H1 (cell line): ENCODE measurements around the gene NCK1. TPM values are rescaled to one million over a fixed set of nuclear protein-coding genes. Genes with fewer than 3 reads are reported as not detected.

Source experiments
- CTCF ChIA-PET: fragments of 300-600 bp; sonication (Branson Sonifier 250); formaldehyde crosslinking; loops from one replicate; lab custom pipeline; 2021; ENCODE audit not compliant: partially characterized antibody; lab: Charles Lee
- POLR2A ChIA-PET: fragments of 300-600 bp; sonication (Branson Sonifier 250); formaldehyde crosslinking; loops from one replicate; lab custom pipeline; 2021; ENCODE audit warnings: inconsistent platforms; ENCODE audit not compliant: partially characterized antibody; lab: Charles Lee
- DNase-seq, 2 experiments: peaks; one replicate each; pipeline versions ENCODE4 v3.0.0 to v3.0.0-alpha.2; 2010 to 2022; ENCODE audit warnings: low spot score in 2 of 2, low read depth in 1 of 2, mixed read lengths in 1 of 2
- FAIRE-seq: peaks from 2 replicates; lab custom pipeline; 2011; peaks lifted over from hg19 to GRCh38; lab: Jason Lieb, UNC
- H2AFZ ChIP-seq: 2 replicates; pipeline ENCODE4 v1.8.1; 2012; ENCODE audit warnings: low read length, inconsistent platforms
- H2AK5ac ChIP-seq: 2 replicates; pipeline ENCODE4 v1.6.1; 2013; ENCODE audit warnings: low read depth, low read length
- H2BK120ac ChIP-seq: replicated peaks from 2 replicates; pipeline ENCODE3; 2013; ENCODE audit warnings: low read depth, low read length, inconsistent platforms
- H2BK12ac ChIP-seq: 2 replicates; pipeline ENCODE4 v1.6.1; 2013; ENCODE audit warnings: low read depth, low read length
- H2BK15ac ChIP-seq: 2 replicates; pipeline ENCODE4 v1.6.1; 2013; ENCODE audit warnings: low read length
- H2BK20ac ChIP-seq: 2 replicates; pipeline ENCODE4 v1.6.1; 2013; ENCODE audit warnings: low read length
- H2BK5ac ChIP-seq: 2 replicates; pipeline ENCODE4 v1.6.1; 2013; ENCODE audit warnings: low read depth, low read length
- H3K14ac ChIP-seq: 2 replicates; pipeline ENCODE4 v1.6.1; 2013; ENCODE audit warnings: inconsistent platforms; ENCODE audit not compliant: insufficient read length
- H3K18ac ChIP-seq: 2 replicates; pipeline ENCODE4 v1.6.1; 2013; ENCODE audit warnings: low read length; ENCODE audit errors: extremely low read depth
- H3K23ac ChIP-seq: 2 replicates; pipeline ENCODE4 v1.6.1; 2013; ENCODE audit warnings: inconsistent platforms; ENCODE audit not compliant: insufficient read length
- H3K23me2 ChIP-seq: 2 replicates; pipeline ENCODE4 v1.6.1; 2013; ENCODE audit warnings: low read depth, low read length
- H3K27ac ChIP-seq: 2 replicates; pipeline ENCODE4 v1.6.1; 2011; ENCODE audit warnings: low read depth, low read length, inconsistent platforms
- H3K27me3 ChIP-seq, 4 experiments: replicated peaks in 1 of 4; 1 replicate in 1 of 4; 2 replicates in 3 of 4; pipeline versions ENCODE4 v1.6.1 to v1.8.1; 2011 to 2013; ENCODE audit warnings: low read length in 3 of 4, mild to moderate bottlenecking in 3 of 4, inconsistent platforms in 2 of 4, mixed read lengths in 2 of 4, moderate library complexity in 1 of 4; ENCODE audit not compliant: control insufficient read depth in 3 of 4, insufficient read depth in 3 of 4; ENCODE audit errors: extremely low read depth in 1 of 4
- H3K36me3 ChIP-seq, 4 experiments: 2 replicates each; pipeline versions ENCODE4 v1.6.1 to v1.8.1; 2011 to 2013; ENCODE audit warnings: mild to moderate bottlenecking in 4 of 4, low read length in 3 of 4, moderate library complexity in 2 of 4, control low read depth in 1 of 4, inconsistent platforms in 1 of 4; ENCODE audit not compliant: insufficient read depth in 4 of 4, control insufficient read depth in 2 of 4
- H3K4ac ChIP-seq: replicated peaks from 2 replicates; pipeline ENCODE3; 2013; ENCODE audit warnings: low read length, low read depth, mixed read lengths, inconsistent platforms; ENCODE audit not compliant: insufficient read length
- H3K4me1 ChIP-seq, 4 experiments: replicated peaks in 1 of 4; 1 replicate in 1 of 4; 2 replicates in 3 of 4; pipeline versions ENCODE4 v1.6.1 to v1.8.1; 2011 to 2013; ENCODE audit warnings: low read length in 3 of 4, inconsistent platforms in 2 of 4, mixed read lengths in 1 of 4; ENCODE audit not compliant: insufficient read depth in 4 of 4, control insufficient read depth in 3 of 4
- H3K4me2 ChIP-seq, 2 experiments: 2 replicates each; pipeline versions ENCODE4 v1.6.1 to v1.8.1; 2011 to 2013; ENCODE audit warnings: low read depth in 2 of 2, low read length in 2 of 2, control low read depth in 1 of 2, inconsistent platforms in 1 of 2, mild to moderate bottlenecking in 1 of 2; ENCODE audit not compliant: insufficient read depth in 1 of 2
- H3K4me3 ChIP-seq, 4 experiments: fragments of 200-600, 300-600 bp in 1 of 4; sonication (generic), shearing (Covaris generic), sonication (Bioruptor Twin) in 1 of 4; 2 replicates each; pipeline versions ENCODE4 v1.5.1 to v1.8.1; 2011 to 2016; ENCODE audit warnings: low read length in 4 of 4, low read depth in 3 of 4, control low read depth in 2 of 4, inconsistent platforms in 2 of 4, mild to moderate bottlenecking in 2 of 4, mixed read lengths in 1 of 4, moderate library complexity in 1 of 4; ENCODE audit not compliant: insufficient read depth in 2 of 4; ENCODE audit errors: extremely low read depth in 1 of 4
- H3K56ac ChIP-seq: replicated peaks from 2 replicates; pipeline ENCODE3; 2013; ENCODE audit warnings: low read depth, mild to moderate bottlenecking, mixed read lengths, low read length, inconsistent platforms; ENCODE audit not compliant: insufficient read length
- H3K79me1 ChIP-seq: 2 replicates; pipeline ENCODE4 v1.6.1; 2013; ENCODE audit warnings: low read depth, low read length, control low read depth
- H3K79me2 ChIP-seq, 2 experiments: 2 replicates each; pipeline versions ENCODE4 v1.6.1 to v1.8.1; 2012 to 2013; ENCODE audit warnings: low read length in 2 of 2, mild to moderate bottlenecking in 2 of 2, inconsistent platforms in 1 of 2; ENCODE audit not compliant: insufficient read depth in 2 of 2, control insufficient read depth in 1 of 2
- H3K9ac ChIP-seq, 4 experiments: replicated peaks in 1 of 4; 1 replicate in 1 of 4; 2 replicates in 3 of 4; pipeline versions ENCODE4 v1.6.1 to v1.8.1; 2011 to 2013; ENCODE audit warnings: low read depth in 3 of 4, low read length in 3 of 4, control low read depth in 2 of 4, mild to moderate bottlenecking in 2 of 4, moderate library complexity in 2 of 4, inconsistent platforms in 1 of 4; ENCODE audit errors: extremely low read depth in 1 of 4
- H3K9me3 ChIP-seq, 2 experiments: 2 replicates each; pipeline versions ENCODE4 v1.6.1 to v1.8.1; 2012 to 2013; ENCODE audit warnings: mild to moderate bottlenecking in 2 of 2, moderate library complexity in 2 of 2, control low read depth in 1 of 2, inconsistent platforms in 1 of 2, low read depth in 1 of 2, low read length in 1 of 2, mixed read lengths in 1 of 2; ENCODE audit not compliant: insufficient read depth in 2 of 2
- H4K20me1 ChIP-seq, 2 experiments: replicated peaks in 1 of 2; 2 replicates each; pipeline versions ENCODE3 to v1.8.1; 2011 to 2013; ENCODE audit warnings: inconsistent platforms in 2 of 2, low read length in 2 of 2, mild to moderate bottlenecking in 1 of 2; ENCODE audit not compliant: insufficient read depth in 2 of 2, control insufficient read depth in 1 of 2
- H4K5ac ChIP-seq: 2 replicates; pipeline ENCODE4 v1.6.1; 2013; ENCODE audit warnings: low read length, low read depth, mixed read lengths, inconsistent platforms; ENCODE audit not compliant: insufficient read length
- H4K8ac ChIP-seq: 2 replicates; pipeline ENCODE4 v1.8.0; 2013; ENCODE audit warnings: mild to moderate bottlenecking, moderate library complexity, low read length, inconsistent platforms; ENCODE audit not compliant: insufficient read depth; ENCODE audit errors: extremely low read depth
- H4K91ac ChIP-seq: replicated peaks from 2 replicates; pipeline ENCODE3; 2013; ENCODE audit warnings: low read length, mixed read lengths, inconsistent platforms; ENCODE audit not compliant: insufficient read length
- CREB1 ChIP-seq: IDR thresholded peaks from 2 replicates; pipeline ENCODE4 v1.6.1; 2012; ENCODE audit warnings: inconsistent platforms
- NANOG ChIP-seq: IDR thresholded peaks from 2 replicates; pipeline ENCODE4 v1.6.1; 2011; ENCODE audit warnings: low read length, low read depth, mild to moderate bottlenecking, inconsistent platforms; ENCODE audit not compliant: insufficient read depth, poor library complexity, severe bottlenecking
- POLR2A ChIP-seq, 2 experiments: IDR thresholded peaks; 1 replicate in 1 of 2; 2 replicates in 1 of 2; pipeline ENCODE4 v1.6.1; 2011; ENCODE audit warnings: low read depth in 2 of 2, low read length in 2 of 2, mild to moderate bottlenecking in 2 of 2; ENCODE audit errors: control extremely low read depth in 1 of 2
- SUZ12 ChIP-seq: fragments of 200-600 bp; sonication (generic); IDR thresholded peaks from 2 replicates; pipeline ENCODE4 v1.6.1; 2012; ENCODE audit warnings: mild to moderate bottlenecking, inconsistent platforms, low read length, moderate library complexity, mixed read lengths
- WGBS, 2 experiments: shearing (Covaris generic) in 1 of 2; methylation state at CpG; one replicate each; pipeline versions ENCODE4 v1.1.6 to v1.1.7; 2013 to 2015; ENCODE audit warnings: low lambda C conversion rate in 2 of 2, mixed read lengths in 2 of 2, inconsistent platforms in 1 of 2, low coverage in 1 of 2, missing lambda C conversion rate in 1 of 2; ENCODE audit not compliant: insufficient replicate concordance in 2 of 2, insufficient coverage in 1 of 2, insufficient read length in 1 of 2; ENCODE audit errors: extremely low coverage in 1 of 2, missing lambda C conversion rate in 1 of 2; 5-methylcytosine and 5-hydroxymethylcytosine counted together
- polyA plus RNA-seq, 7 experiments: library from polyadenylated mRNA; depleted of rRNA in 3 of 7; stranded (reverse) in 5 of 7; unstranded in 2 of 7; fragments of >200 nt in 5 of 7; fragments of 200-250 nt in 2 of 7; gene quantifications; 1 replicate in 5 of 7; 2 replicates in 1 of 7; 4 replicates in 1 of 7; pipeline versions ENCODE4 v1.2.1 to v1.2.3, GENCODE V29; 2011 to 2013; ENCODE audit warnings: missing spikeins in 2 of 7, mixed read lengths in 2 of 7
- total RNA-seq: library from RNA; stranded (reverse); fragmentation: NEBNext Ultra II Directional; extraction: Animal tissue kit (Norgen Biotek cat#: 25700); gene quantifications from 2 replicates; pipeline ENCODE4 v1.2.1, GENCODE V29; 2021

Gene NCK1
- total and polyA plus RNA-seq, 2 of the 8 experiments (the other 6 are each of a cell fraction or from before 2014, with no cell fraction given): 10.0 to 28.5 TPM

GRCh38 chr3:136958939-136959338 lies 96.9 kb downstream of the NCK1 start:
- H2BK20ac ChIP-seq: no peak overlapping the region
- H2AK5ac ChIP-seq: no peak overlapping the region
- H2BK12ac ChIP-seq: no peak overlapping the region
- no peak overlapping the region for H4K91ac ChIP-seq
- peaks cover 0 to 1% of the 10 kb centered on the region in 2 experiments for H4K20me1 ChIP-seq
- DNase-seq (no peak), FAIRE-seq (no peak)
- H3K27me3 ChIP-seq: no peaks in the 10 kb centered on the region
- H2BK5ac ChIP-seq: no peak overlapping the region
- H3K23me2 ChIP-seq: no peaks in the 10 kb centered on the region
- H3K18ac ChIP-seq: no peak overlapping the region
- H3K79me2 ChIP-seq: no peaks in the 10 kb centered on the region
- no peak overlapping the region for H3K9ac ChIP-seq
- no peak overlapping the region for H3K4ac ChIP-seq
- no peak overlapping the region for H4K5ac ChIP-seq
- H3K9me3 ChIP-seq: no peaks in the 10 kb centered on the region
- ChIA-PET CTCF (interaction anchor here (1.4 kb wide), 1 partner anchor 25 kb away, joined by 3 read pairs; no protein-coding TSS in a partner anchor), POLR2A (no interaction called here)
- H2AFZ ChIP-seq: no peak overlapping the region
- no peak overlapping the region for H2BK120ac ChIP-seq
- no peak overlapping the region for H4K8ac ChIP-seq
- H3K56ac ChIP-seq: no peak overlapping the region
- H3K23ac ChIP-seq: no peak overlapping the region
- H3K4me2 ChIP-seq: no peak overlapping the region
- no peak overlapping the region for H3K4me3 ChIP-seq
- 82% methylated on average over 2 of the region's 2 CpGs; no CpG with 5 or more reads in 1 of the 2 experiments for WGBS, 2 experiments
- no peak overlapping the region for H3K27ac ChIP-seq
- no peak overlapping the region for H3K14ac ChIP-seq
- TF ChIP-seq SUZ12 (no peak), POLR2A (IDR thresholded peaks at IDR 0.05; ENCODE audit: control extremely low read depth in 1 of 2, low read depth in 2 of 2, low read length in 2 of 2) (no peak), CREB1 (no peak), NANOG (no peak)
- no peaks in the 10 kb centered on the region for H3K36me3 ChIP-seq
- H2BK15ac ChIP-seq: no peak overlapping the region
- no peaks in the 10 kb centered on the region for H3K79me1 ChIP-seq
- H3K4me1 ChIP-seq: no peaks in the 10 kb centered on the region
